GM18873 (cell line): Measurements from ENCODE around the gene OSGIN1.

Experiments
- ATAC-seq: cut with Tn5 transposase; IDR thresholded peaks from one replicate; pipeline ENCODE4 v1.9.1; 2021; ENCODE audit warnings: mild to moderate bottlenecking, moderate library complexity, moderate number of reproducible peaks; ENCODE audit not compliant: unreplicated experiment, low FRiP score

OSGIN1 gene

GRCh38 chr16:83995754-83996153 lies 42.7 kb downstream of the OSGIN1 start:
- ATAC-seq: no peak

DNA sequence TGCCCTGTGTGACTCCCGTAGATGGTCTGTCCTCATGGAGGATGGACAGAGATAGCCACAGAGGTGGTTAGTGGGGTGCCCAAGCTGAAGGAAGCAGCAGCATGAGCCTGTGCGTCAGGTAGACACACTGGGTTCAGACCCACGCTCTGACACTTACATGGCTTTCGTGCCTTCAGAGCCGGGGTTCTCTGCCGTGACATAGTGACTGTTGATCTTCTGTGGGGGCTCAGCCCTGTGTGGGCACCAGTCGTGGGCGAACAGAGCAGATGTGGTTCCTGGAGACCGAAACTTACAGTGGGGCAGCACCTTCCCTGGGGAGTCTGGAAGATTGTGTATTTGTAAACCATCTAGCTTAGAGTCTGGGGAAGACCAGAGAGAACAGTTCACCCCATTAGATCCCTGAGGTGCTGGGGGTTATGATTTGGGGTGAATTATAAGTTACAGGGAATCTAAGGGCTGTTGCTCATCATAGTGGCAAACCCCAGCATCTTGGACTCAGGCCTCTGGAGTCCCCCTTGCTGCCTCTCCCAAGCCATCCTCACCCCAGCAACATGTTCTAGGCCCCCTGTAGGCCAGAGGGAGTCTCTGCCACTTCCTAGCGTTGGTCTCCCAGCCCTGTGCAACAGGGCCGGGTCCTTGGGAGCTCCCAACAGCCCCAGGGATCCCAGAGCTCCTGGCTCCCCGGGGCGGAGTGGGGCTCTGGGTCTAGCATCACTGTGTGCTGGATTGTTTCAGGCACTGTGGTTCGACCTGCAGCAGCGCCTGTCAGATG lies 43.6 kb downstream of the OSGIN1 start:
- no peak for ATAC-seq

DNA sequence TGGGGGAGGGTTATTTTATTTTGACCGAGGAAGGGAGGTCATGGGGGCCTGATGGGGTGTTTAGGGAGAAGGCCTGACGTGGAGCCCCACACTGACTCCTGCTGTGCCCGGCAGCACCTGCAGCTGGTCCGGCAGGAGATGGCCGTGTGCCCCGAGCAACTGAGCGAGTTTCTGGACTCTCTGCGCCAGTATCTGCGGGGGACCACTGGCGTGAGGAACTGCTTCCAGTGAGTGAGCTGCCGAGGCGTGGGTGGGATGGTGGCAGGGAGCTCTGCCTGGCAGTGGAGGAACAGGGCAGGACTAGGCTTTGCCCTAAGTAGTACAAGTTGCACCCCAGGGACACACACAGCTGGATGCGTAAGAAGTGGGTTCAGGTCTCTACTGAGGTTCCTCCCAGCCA lies 45.1 kb downstream of the OSGIN1 start:
- ATAC-seq: no peak

- ATAC-seq: no peak
Measured at GRCh38 chr16:84000989-84001642, 48.1 kb downstream of the OSGIN1 start.

- ATAC-seq: no peak
Measured at GRCh38 chr16:84001726-84002125, 48.7 kb downstream of the OSGIN1 start.

GRCh38 chr16:84003038-84003437 lies 50.0 kb downstream of the OSGIN1 start:
- no peak for ATAC-seq

DNA sequence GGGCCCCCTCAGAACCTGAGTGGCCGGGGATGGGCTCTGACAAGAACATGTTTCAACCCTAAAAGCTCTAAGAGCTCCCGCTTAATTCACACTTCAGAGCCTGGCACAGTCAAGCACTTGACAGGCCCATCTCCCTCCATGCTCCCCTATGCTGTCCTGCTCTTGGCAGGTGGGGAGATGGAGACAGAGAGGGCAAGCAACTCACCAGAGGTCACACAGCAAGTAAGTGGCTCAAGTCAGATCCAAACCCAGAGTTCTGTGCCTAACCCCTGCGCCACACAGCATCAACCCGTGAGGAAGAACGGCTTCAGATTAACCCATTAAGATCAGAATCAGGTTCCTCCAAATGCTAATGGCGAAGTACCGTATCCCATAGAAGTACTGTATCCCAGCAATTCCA lies 51.4 kb downstream of the OSGIN1 start:
- no peak for ATAC-seq

GRCh38 chr16:84005391-84005790 lies 52.4 kb downstream of the OSGIN1 start:
- ATAC-seq: no peak

- ATAC-seq: no peak
Measured at GRCh38 chr16:84007520-84007919, 54.5 kb downstream of the OSGIN1 start.

GRCh38 chr16:84007965-84008364 lies 54.9 kb downstream of the OSGIN1 start:
- ATAC-seq: no peak

- ATAC-seq: no peak
Measured at GRCh38 chr16:84009282-84009681, 56.2 kb downstream of the OSGIN1 start.

DNA sequence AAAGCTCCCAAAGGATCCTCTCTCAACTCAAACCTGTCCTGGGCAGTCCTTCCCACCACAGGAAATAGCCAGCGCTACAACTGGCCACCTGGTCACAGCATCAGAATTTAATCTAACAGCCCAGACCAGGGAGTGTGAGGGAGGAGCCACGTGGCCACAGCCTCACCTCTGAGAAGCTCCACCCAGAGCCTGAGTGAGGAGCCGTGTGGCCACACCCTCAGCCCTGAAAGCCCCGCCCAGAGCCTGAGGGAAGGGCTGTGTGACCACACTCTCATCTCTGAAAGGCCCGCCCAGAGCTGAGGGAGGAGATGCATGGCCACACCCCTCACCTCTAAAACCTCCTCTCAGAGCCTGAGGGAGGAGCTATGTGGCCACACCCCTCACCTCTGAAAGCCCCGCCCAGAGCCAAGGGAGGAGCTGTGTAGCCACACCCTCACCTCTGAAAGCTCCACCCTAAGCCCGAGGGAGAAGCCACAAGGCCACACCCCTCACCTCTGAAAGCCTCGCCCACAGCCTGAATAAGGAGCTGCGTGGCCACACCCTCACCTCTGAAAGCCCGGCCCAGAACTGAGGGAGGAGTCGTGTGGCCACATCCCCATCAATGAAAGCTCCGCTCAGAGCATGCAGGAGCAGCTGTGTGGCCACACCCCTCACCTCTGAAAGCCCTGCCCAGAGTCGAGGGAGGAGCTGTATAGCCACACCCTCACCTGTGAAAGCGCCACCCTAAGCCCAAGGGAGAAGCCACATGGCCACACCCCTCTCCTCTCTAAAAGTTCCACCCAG lies 60.9 kb downstream of the OSGIN1 start:
- peak; percentile 67 for ATAC-seq

DNA sequence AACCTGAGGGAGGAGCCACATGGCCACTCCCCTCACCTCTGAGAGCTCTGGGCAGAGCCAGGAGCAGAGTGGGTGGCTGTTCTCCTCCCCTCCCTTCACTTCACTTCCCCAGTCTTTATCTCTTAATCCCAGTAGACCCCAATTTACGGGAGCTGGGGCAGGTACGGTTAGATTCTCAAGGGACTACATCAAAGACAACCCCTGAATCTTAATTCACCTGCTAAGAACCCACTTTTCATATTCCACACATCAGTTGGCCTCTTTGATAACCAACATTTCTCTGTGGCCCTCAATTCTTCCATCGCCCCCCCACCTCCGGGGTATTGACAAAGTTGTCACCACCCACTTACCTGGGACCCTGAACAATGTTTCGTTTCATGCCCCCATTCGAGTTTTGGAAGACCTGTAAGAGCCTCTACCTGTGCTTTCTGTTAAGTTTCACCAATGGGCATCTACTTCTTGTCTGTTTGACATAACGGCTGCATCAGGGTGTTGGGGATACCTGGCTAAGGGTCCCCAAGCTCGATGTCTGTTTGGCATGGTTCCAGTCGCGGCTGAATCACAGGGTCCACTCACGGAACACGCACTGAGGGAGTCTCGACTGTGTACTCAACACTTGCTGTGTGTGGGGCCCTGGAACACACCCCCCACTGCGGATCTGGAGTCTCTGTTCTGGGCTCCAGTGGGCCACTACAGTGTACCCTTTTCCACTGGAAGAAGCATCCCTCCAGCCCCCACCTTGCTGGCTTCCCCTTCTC lies 61.7 kb downstream of the OSGIN1 start:
- ATAC-seq: no peak

DNA sequence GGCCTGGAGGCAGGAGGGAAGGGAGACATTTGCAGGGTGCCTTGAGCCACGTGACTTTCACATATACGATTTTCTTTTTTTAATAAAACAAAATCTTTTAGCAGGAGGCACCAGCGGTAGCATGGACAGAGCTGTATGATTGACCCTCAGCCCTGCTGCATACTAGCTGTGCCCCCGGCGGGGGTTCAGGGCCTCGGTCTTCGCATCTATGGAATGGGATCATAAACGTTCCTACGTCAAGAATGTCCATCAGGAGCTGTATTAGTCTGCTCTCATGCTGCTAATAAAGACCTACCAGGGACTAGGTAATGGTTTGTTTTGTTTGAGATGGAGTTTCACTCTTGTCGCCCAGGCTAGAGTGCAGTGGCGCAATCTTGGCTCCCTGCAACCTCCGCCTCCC lies 62.4 kb downstream of the OSGIN1 start:
- ATAC-seq: no peak
